ENCODE data around the gene NSMF. TPM values are rescaled to one million over a fixed set of nuclear protein-coding genes. Genes with fewer than 3 reads are reported as not detected.

NSMF gene
- total and polyA plus RNA-seq, 2 donors (not counting 3 experiments of a cell fraction or from before 2014, with no cell fraction given), result 43.3 to 53.7 TPM

DNA sequence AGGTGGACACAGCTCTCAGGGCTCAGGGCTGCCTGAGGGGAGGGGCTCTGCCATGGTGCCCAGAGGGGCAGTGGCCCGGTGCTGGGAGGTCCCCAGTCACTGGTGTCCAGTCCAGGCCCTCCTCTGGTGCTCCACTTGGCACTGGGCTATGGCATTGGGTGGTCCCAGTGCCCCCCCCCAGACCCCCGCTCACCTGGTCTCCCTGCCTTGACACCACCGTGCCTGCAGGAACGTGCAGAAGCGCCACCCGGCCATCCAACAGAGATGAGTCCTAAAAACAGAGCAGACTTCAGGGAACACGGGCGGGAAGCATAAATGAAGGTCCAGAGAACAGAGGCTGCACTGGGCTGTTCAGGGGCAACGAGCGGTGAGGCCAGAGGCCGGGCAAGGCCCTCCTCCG lies 42.3 kb upstream of the NSMF start:
- dilution Hi-C loops (cut with MboI; ENCODE audit: extremely low pct_ligation_motif_present, low sequenced_read_pairs), result no loop called here
- Histone ChIP-seq H3K9me1 (replicated peaks; ENCODE audit: control insufficient read depth, extremely low read depth, insufficient read depth, low read length) (no peaks in the 10 kb centered on the region), H4K20me1 (replicated peaks; ENCODE audit: control insufficient read depth, extremely low read depth, insufficient read depth, low read length) (no peaks in the 10 kb centered on the region), H3K4me2 (ENCODE audit: insufficient read depth, low read length) (no peak overlapping the region), H3K27ac (ENCODE audit: insufficient read depth, low read depth, low read length) (no peak overlapping the region), H3K79me2 (ENCODE audit: control insufficient read depth, insufficient read depth, low read length) (no peaks in the 10 kb centered on the region), H3K4me1 (ENCODE audit: control insufficient read depth, extremely low read depth, insufficient read depth, low read length) (no peaks in the 10 kb centered on the region), H2AFZ (ENCODE audit: low read depth, low read length) (no peak overlapping the region), H3K4me3 (replicated peaks in 1 of 3; ENCODE audit: insufficient read depth in 1 of 3, low read depth in 1 of 3, low read length in 3 of 3) (no peak overlapping the region), H3K36me3 (ENCODE audit: control insufficient read depth in 2 of 2, extremely low read depth in 1 of 2, insufficient read depth in 2 of 2, low read length in 2 of 2) (no peaks in the 10 kb centered on the region), H3K9me3 (replicated peaks; ENCODE audit: control insufficient read depth, insufficient read depth, low read length) (no peaks in the 10 kb centered on the region), H3K9ac (replicated peaks; ENCODE audit: extremely low read depth, insufficient read depth, low read length) (no peak overlapping the region), H3K27me3 (ENCODE audit: control insufficient read depth in 2 of 2, insufficient read depth in 2 of 2, low read length in 2 of 2) (no peaks in the 10 kb centered on the region)
- ChIA-PET POLR2A (no interaction called here), CTCF (no interaction called here)
- DNase-seq (ENCODE audit: low read depth, low spot score) (no peak), FAIRE-seq (no peak)
- TF ChIP-seq POLR2A (IDR thresholded peaks at IDR 0.05; ENCODE audit: low read depth, low read length), result no peak
- TF ChIP-seq EZH2 (IDR thresholded peaks at IDR 0.05; ENCODE audit: borderline replicate concordance, low read depth, low read length, severe bottlenecking), result no peak
- TF ChIP-seq GATA2 (IDR thresholded peaks at IDR 0.05; ENCODE audit: insufficient read depth, insufficient read length, low read depth, low read length), result no peak
- TF ChIP-seq, protein P1, sequence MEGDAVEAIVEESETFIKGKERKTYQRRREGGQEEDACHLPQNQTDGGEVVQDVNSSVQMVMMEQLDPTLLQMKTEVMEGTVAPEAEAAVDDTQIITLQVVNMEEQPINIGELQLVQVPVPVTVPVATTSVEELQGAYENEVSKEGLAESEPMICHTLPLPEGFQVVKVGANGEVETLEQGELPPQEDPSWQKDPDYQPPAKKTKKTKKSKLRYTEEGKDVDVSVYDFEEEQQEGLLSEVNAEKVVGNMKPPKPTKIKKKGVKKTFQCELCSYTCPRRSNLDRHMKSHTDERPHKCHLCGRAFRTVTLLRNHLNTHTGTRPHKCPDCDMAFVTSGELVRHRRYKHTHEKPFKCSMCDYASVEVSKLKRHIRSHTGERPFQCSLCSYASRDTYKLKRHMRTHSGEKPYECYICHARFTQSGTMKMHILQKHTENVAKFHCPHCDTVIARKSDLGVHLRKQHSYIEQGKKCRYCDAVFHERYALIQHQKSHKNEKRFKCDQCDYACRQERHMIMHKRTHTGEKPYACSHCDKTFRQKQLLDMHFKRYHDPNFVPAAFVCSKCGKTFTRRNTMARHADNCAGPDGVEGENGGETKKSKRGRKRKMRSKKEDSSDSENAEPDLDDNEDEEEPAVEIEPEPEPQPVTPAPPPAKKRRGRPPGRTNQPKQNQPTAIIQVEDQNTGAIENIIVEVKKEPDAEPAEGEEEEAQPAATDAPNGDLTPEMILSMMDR (IDR thresholded peaks at IDR 0.05; ENCODE audit: extremely low read depth in 1 of 2, insufficient read depth in 1 of 2, low read depth in 1 of 2, low read length in 2 of 2), result no peak
- no peak for TF ChIP-seq POLR2AphosphoS5 (IDR thresholded peaks at IDR 0.05; ENCODE audit: insufficient read depth, low read depth, low read length)
- TF ChIP-seq, protein P2, sequence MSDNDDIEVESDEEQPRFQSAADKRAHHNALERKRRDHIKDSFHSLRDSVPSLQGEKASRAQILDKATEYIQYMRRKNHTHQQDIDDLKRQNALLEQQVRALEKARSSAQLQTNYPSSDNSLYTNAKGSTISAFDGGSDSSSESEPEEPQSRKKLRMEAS (IDR thresholded peaks at IDR 0.05; ENCODE audit: insufficient read depth, insufficient read length), result no peak
- TF ChIP-seq FOS (IDR thresholded peaks at IDR 0.05; ENCODE audit: borderline replicate concordance, insufficient read depth, low read length), result no peak
- no peak for TF ChIP-seq JUN (IDR thresholded peaks at IDR 0.05; ENCODE audit: borderline replicate concordance, insufficient read depth, insufficient read length, low read depth)
- TF ChIP-seq MYC (IDR thresholded peaks at IDR 0.05; ENCODE audit: low read depth, low read length), result no peak
- intact Hi-C loops (cut with micrococcal nuclease), result no loop called here
- BruUV-seq (replicated peaks), result no TSS peak
